WTC11 (cell line): Measurements from ENCODE around the gene FOLR2. TPM values are rescaled to one million over a fixed set of nuclear protein-coding genes. Genes with fewer than 3 reads are reported as not detected.

Source experiments
- ATAC-seq: fragments of 200-7000 bp; cut with Tn5 transposase; 2 replicates; pipeline ENCODE4 v1.10.0; 2021; ENCODE audit warnings: mild to moderate bottlenecking, moderate library complexity
- CTCF ChIA-PET: fragments of 300-600 bp; sonication (Branson Sonifier 250); formaldehyde crosslinking; loops from one replicate; lab custom pipeline; 2021; ENCODE audit warnings: antibody characterized with exemption; lab: Charles Lee
- POLR2A ChIA-PET: fragments of 350-600 bp; sonication (Branson Sonifier 250); formaldehyde crosslinking; loops from one replicate; lab custom pipeline; 2021; ENCODE audit warnings: antibody characterized with exemption; lab: Charles Lee
- DNase-seq: peaks from one replicate; pipeline ENCODE4 v3.0.0; 2021; ENCODE audit warnings: low spot score
- H3K27ac Mint-ChIP-seq: 2 replicates; pipeline ENCODE4 v1.8.0; 2021; ENCODE audit warnings: mixed read lengths
- H3K27me3 Mint-ChIP-seq: 2 replicates; pipeline ENCODE4 v1.8.0; 2021; ENCODE audit warnings: low read depth, mild to moderate bottlenecking, moderate library complexity, mixed read lengths
- H3K36me3 Mint-ChIP-seq: 2 replicates; pipeline ENCODE4 v1.8.0; 2021; ENCODE audit warnings: mixed read lengths
- H3K4me1 Mint-ChIP-seq: 2 replicates; pipeline ENCODE4 v1.8.0; 2022; ENCODE audit warnings: mixed read lengths
- H3K4me3 Mint-ChIP-seq: 2 replicates; pipeline ENCODE4 v1.8.0; 2021; ENCODE audit warnings: mild to moderate bottlenecking, moderate library complexity, mixed read lengths
- H3K9me3 Mint-ChIP-seq: 2 replicates; pipeline ENCODE4 v1.8.0; 2021; ENCODE audit warnings: mixed read lengths
- AR ChIP-seq: fragments of 250-450 bp; sonication (Bioruptor Pico); IDR thresholded peaks from 2 replicates; pipeline ENCODE4 v1.9.0; 2021; ENCODE audit warnings: mild to moderate bottlenecking
- EMX1 ChIP-seq: fragments of 250-450 bp; sonication (Bioruptor Pico); IDR thresholded peaks from 2 replicates; pipeline ENCODE4 v1.8.0; 2021; ENCODE audit warnings: mild to moderate bottlenecking
- ESRRA ChIP-seq: sonication (generic); formaldehyde crosslinking; IDR thresholded peaks from 2 replicates; pipeline ENCODE4 v1.8.1; 2022; ENCODE audit warnings: mild to moderate bottlenecking, missing genetic modification reagents, borderline replicate concordance
- FOXP1 ChIP-seq: sonication (generic); formaldehyde crosslinking; IDR thresholded peaks from 2 replicates; pipeline ENCODE4 v1.8.0; 2022; ENCODE audit warnings: missing genetic modification reagents, mild to moderate bottlenecking, moderate library complexity, borderline replicate concordance
- OVOL2 ChIP-seq: fragments of 250-450 bp; sonication (Bioruptor Pico); IDR thresholded peaks from 2 replicates; pipeline ENCODE4 v1.9.0; 2021; ENCODE audit warnings: mild to moderate bottlenecking, borderline replicate concordance
- PRRX2 ChIP-seq: fragments of 250-450 bp; sonication (Bioruptor Pico); IDR thresholded peaks from 2 replicates; pipeline ENCODE4 v1.8.0; 2021; ENCODE audit warnings: mild to moderate bottlenecking
- SP1 ChIP-seq: sonication (generic); formaldehyde crosslinking; conservative IDR thresholded peaks from 2 replicates; pipeline ENCODE4 v1.8.1; 2022; ENCODE audit warnings: missing genetic modification reagents
- USF2 ChIP-seq: sonication (generic); formaldehyde crosslinking; IDR thresholded peaks from 2 replicates; pipeline ENCODE4 v1.8.1; 2023; ENCODE audit warnings: mild to moderate bottlenecking, missing genetic modification reagents, moderate library complexity
- ZBTB43 ChIP-seq: sonication (generic); formaldehyde crosslinking; IDR thresholded peaks from 2 replicates; pipeline ENCODE4 v1.8.1; 2023; ENCODE audit warnings: mild to moderate bottlenecking, missing genetic modification reagents
- ZNF425 ChIP-seq: fragments of 250-450 bp; sonication (Bioruptor Pico); conservative IDR thresholded peaks from 2 replicates; pipeline ENCODE4 v1.9.0; 2021; ENCODE audit warnings: mild to moderate bottlenecking
- ZNF532 ChIP-seq: fragments of 250-450 bp; sonication (Bioruptor Pico); IDR thresholded peaks from 2 replicates; pipeline ENCODE4 v1.9.0; 2021; ENCODE audit warnings: mild to moderate bottlenecking, borderline replicate concordance
- total RNA-seq: library from RNA; stranded (reverse); gene quantifications from 3 replicates; pipeline ENCODE4 v1.2.3, GENCODE V29; 2021

The FOLR2 gene
- total RNA-seq, 1 experiment from 2014 or later: not detected

GRCh38 chr11:72238492-72239312, 22.1 kb downstream of the FOLR2 start:
- Mint-ChIP-seq H3K27ac (no peak overlapping the region), H3K4me3 (peak overlapping the region; percentile 73), H3K9me3 (no peaks in the 10 kb centered on the region), H3K36me3 (peaks cover 17% of the 10 kb centered on the region), H3K4me1 (peaks cover 36% of the 10 kb centered on the region), H3K27me3 (peaks cover 53% of the 10 kb centered on the region)
- ATAC-seq (peak; percentile 4), DNase-seq (peak; percentile 34)
- ChIA-PET POLR2A (interaction anchor here (0.9 to 5.7 kb wide), 4 partner anchors 9 to 310 kb away, joined by 3 to 37 read pairs (median 3); partner anchors contain the start of genes INPPL1 and XNDC1N), CTCF (interaction anchor here (0.6 to 4.8 kb wide), 39 partner anchors 9 to 352 kb away, joined by 3 to 123 read pairs (median 4); partner anchors contain the start of genes ANAPC15, CLPB, FOLR2 and INPPL1)
- TF ChIP-seq SP1 (CRISPR knock-in tag) (0 out of 2 replicates have a peak, but pooled peaks have one; percentile 24), ESRRA (CRISPR knock-in tag) (no peak)

- POLR2A ChIA-PET: interaction anchor here (1.2 to 5.7 kb wide), 2 partner anchors 15 to 311 kb away, joined by 3 to 37 read pairs; partner anchors contain the start of genes INPPL1 and XNDC1N
- H3K9me3 Mint-ChIP-seq: no peaks in the 10 kb centered on the region
- no peak overlapping the region for H3K27ac Mint-ChIP-seq
- H3K4me1 Mint-ChIP-seq: peaks cover 36% of the 10 kb centered on the region
- peaks cover 10% of the 10 kb centered on the region for H3K36me3 Mint-ChIP-seq
- peak; percentile 62 for DNase-seq
- CTCF ChIA-PET: interaction anchor here (0.6 to 4.8 kb wide), 9 partner anchors 14 to 214 kb away, joined by 3 to 123 read pairs (median 15); partner anchors contain the start of genes CLPB and INPPL1
- TF ChIP-seq USF2 (CRISPR knock-in tag): no peak
- TF ChIP-seq ZNF532 (CRISPR knock-in tag): 0 out of 2 replicates have a peak, but pooled peaks have one; percentile 0
- TF ChIP-seq PRRX2 (CRISPR knock-in tag): 0 out of 2 replicates have a peak, but pooled peaks have one; percentile 50
- 0 out of 2 replicates have a peak, but pooled peaks have one; percentile 9 for TF ChIP-seq ZNF425 (CRISPR knock-in tag)
- TF ChIP-seq AR (CRISPR knock-in tag): peak; percentile 61; the same call in 1 of the 2 replicates
- TF ChIP-seq ZBTB43 (CRISPR knock-in tag): 0 out of 2 replicates have a peak, but pooled peaks have one; percentile 64
- TF ChIP-seq EMX1 (CRISPR knock-in tag): peak; percentile 87
- peak; percentile 63; the same call in 1 of the 2 replicates for TF ChIP-seq SP1 (CRISPR knock-in tag)
- TF ChIP-seq OVOL2: no peak
- peak; percentile 26; the same call in 1 of the 2 replicates for TF ChIP-seq FOXP1
- TF ChIP-seq, all 79 proteins: peak for 8
- ATAC-seq: peak; percentile 7
- H3K27me3 Mint-ChIP-seq: peaks cover 54% of the 10 kb centered on the region
- peak overlapping the region; percentile 73 for H3K4me3 Mint-ChIP-seq
Observed at GRCh38 chr11:72239313-72239848, 22.8 kb downstream of the FOLR2 start.
